ENCODE data around the gene RELB.
"Not testable (repeated sequence)": the region's sequence is repeated elsewhere in the genome, so short reads cannot be mapped to it uniquely, and the experiment has no call there.

Gene RELB

DNA sequence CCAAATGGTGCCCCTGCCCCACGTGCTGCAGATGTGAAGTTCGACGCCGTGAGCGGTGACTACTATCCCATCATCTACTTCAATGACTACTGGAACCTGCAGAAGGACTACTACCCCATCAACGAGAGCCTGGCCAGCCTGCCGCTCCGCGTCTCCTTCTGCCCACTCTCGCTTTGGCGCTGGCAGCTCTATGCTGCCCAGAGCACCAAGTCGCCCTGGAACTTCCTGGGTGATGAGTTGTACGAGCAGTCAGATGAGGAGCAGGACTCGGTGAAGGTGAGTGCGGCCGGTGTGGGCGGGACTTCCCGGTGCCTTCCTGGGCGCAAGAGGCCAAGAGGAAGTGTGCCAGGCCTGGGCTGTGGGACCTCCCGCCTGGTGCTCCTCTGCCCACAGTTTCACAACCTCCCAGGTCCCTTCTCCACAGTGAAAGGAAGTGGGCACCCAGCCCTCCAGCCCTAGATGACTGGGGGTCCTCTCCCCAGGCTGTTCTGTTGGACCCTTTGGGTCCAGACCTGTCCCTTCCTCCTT is 14.1 kb upstream of the RELB start:
- DNase-seq, result no peak

DNA sequence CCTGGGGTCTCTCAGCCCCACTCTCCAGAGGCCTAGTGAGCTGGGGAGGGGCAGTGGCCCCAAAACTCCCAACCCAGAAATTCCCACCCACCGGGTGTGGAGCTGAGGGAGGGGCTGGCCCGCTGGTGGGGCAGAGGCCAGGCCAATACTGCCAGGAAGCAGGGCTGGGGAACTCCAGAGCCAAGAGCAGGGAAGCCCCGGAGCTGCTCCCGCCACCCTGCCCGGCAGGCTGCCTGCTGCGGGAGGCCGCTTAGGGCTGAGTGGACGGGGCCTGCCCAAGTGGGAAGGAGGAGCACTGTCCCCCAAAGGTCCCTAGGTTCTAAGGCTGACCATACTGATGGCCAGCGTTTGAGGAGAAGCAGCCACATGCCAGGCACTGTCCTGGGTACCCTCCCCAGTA is 13.0 kb upstream of the RELB start:
- DNase-seq, result no peak

DNA sequence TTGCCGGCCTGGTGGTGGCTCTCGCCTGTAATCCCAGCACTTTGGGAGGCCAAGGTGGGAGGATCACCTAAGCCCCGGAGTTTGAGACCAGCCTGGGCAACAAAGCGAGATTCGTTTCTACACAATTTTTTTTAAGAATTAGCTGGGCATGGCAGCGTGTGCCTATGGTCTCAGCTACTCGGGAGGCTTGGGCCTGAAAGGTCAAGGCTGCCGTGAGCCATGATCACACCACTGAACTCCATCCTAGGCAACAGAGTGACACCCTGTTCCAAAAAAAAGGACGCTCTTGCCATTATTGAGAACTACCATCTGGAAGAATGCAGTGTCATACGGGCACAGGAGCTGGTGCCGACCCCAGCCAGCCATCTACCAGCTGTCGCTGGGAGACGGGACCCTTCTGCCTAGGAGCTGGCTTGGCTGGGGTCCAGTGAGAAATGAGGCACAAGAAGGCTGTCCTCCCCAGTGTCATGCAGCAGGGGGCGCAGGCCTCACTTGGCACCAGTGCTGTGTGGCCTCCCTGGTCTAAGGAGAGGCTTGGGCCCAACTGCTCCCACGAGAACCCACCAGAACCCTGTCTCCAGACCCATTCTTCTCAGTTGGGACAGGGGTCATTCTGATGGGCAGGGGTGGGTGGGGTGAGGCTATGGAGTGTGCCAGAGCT is 12.2 kb upstream of the RELB start:
- DNase-seq, result no peak

DNA sequence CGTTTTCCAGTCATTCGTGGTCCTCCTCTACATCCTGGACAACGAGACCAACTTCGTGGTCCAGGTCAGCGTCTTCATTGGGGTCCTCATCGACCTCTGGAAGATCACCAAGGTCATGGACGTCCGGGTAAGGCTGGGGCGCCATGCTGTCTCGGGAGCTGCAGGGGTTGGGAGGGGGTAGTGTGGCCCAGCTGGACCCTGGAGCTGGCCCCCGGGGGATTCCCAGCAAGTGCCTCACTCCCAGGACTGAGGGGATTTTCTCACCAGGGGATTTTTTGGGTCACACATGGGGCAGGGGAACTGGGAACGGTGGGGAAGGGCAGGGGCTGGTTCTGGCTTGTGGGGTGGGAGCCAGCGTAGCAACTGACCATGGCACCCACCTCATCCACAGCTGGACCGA is 10.8 kb upstream of the RELB start:
- DNase-seq, result no peak

DNA sequence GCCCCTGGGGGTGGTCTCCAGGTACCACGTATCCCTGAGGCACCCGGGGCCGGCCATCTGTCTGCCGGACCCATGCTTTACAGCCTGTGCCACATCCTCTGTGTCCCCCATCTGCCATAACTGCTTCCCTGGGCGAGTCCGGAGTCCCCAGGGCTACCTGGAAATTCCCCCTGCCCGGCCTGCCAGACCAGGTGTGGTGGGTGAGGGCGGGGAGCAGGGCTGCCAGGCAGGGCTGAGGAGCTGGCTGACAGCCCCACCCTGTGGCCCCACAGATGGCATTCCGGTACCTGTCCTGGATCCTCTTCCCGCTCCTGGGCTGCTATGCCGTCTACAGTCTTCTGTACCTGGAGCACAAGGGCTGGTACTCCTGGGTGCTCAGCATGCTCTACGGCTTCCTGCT is 10.3 kb upstream of the RELB start:
- no peak for DNase-seq

DNA sequence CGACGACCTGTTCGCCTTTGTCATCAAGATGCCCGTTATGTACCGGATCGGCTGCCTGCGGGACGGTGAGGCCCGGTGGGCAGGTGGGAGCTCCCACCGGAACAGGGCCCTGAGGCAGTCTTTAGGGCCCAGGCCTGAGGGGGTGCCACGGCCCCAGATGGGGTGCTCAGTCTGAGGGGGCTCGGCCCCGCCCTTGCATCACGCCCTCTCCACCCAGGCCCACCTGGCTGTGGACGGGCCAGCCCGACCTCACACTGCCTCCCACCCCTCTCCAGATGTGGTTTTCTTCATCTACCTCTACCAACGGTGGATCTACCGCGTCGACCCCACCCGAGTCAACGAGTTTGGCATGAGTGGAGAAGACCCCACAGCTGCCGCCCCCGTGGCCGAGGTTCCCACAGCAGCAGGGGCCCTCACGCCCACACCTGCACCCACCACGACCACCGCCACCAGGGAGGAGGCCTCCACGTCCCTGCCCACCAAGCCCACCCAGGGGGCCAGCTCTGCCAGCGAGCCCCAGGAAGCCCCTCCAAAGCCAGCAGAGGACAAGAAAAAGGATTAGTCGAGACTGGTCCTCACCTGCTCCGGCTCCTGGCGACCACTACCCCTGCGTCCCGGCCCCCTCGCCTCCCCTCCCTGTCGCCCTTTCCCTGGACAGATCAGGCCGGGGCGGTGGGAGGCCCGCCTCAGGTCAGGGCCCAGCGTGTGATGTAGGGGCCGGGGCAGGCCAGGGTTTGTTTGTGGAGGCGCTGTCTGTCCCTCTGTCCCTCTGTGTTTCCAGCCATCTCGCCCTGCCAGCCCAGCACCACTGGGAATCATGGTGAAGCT is 8.7 kb upstream of the RELB start:
- no peak for DNase-seq

DNA sequence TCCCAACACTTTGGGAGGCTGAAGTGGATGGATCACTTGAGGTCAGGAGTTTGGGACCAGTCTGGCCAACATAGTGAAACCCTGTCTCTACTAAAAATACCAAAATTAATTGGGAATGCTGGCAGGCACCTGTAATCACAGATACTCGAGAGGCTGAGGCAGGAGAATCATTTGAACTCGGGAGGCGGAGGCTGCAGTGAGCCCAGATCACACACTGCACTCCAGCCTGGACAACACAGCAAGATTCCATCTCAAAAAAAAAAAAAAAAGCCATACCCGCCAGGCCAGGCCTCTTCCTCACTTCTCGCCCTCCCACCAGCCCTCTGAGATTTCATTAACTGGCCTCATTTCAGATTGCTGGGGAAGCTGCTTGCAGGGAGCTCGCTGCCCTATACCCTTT is 7.7 kb upstream of the RELB start:
- DNase-seq, result no peak

DNA sequence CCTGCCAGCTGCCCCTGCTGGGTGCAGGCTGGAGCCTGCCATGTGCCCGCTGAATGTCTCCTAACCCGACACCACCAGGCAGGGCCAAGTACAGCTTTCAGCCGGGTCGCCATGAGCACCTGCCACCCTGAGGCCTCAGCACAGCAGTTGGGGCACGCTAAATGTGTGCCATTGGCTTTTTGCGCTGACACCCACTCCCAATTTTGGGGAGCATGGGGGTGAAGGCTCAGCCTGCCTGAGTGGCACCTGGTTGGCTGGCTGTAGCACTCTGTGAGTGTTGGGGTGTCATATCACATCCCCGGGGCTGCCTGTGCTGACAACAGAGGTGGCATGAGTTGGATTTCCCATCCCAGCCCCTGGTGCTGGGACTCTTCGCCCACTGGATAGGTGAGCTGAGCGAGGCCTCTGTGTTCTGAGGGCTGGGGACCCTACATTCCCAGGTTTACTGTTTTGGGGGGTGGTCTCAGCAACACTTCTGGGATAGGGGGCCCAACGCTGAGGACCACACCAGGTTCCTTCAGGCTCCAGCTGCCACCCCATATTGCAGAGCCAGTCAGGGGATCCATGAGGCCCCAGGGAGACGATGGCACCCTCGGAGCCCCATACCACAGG is 7.2 kb upstream of the RELB start:
- no peak for DNase-seq

DNA sequence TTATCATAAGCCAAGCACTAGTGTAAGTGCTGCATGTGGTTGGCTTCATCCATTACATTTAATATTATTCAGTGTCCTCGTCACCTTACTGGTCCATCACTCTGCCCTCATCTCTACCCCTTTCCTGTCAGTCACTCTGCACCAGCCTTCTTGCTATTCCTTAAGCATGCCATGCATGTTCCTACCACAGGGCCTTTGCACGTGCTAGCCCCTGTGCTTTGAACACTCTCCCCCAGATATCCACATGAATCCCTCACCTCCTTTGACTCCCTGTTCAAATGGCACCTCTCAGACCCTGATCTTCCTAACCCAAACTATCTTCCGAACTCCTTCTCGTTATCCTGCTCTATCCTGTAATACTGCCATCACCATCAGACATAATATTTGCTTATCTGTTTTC is 3.2 kb upstream of the RELB start:
- no peak for DNase-seq

DNA sequence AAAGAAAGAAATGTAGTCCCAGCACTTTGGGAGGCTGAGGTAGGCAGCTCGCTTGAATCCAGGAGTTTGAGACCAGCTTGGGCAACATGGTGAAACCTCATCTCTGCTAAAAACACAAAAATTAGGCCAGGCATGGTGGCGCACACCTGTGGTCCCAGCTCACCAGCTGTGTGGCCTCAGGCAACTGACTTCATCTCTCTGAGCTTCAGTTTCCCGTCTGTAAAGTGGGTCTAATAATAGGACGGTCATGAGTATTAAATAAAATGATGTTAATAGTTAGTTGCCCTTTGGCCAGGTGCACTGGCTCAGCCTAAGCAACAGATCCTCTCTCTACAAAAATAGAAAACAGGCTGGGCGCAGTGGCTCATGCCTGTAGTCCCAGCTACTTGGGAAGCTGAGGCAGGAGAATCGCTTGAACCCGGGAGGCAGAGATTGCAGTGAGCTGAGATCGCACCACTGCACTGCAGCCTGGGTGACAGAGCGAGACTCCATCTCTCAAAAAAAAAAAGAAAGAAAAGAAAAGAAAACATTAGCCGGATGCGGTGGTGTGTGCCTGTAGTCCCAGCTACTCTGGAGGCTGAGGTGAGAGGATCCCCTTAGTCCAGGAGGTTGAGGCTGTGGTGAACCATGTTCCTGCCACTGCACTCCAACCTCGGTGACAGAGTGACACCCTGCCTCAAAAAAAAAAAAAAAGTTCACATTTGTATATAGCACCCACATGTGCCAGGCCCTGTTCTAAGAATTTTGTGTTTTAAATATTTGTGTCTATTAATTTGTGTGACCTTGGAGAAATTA is 1.9 kb upstream of the RELB start:
- DNase-seq, result not testable (repeated sequence)

DNA sequence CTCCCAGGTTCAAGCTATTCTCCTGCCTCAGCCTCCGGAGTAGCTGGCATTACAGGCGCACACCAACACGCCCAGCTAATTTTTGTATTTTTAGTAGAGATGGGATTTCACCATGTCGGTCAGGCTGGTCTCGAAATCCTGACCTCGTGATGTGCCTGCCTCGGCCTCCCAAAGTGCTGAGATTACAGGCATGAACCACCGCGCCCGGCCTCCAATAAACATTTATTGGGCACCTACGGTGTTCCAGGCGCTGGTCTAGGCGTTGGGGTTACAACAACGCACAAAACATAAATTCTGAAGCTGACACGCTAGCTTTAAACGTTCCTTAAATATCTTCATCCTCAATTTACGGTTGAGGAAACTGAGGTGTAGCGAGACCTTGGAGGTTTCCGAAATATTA is 599 bp upstream of the RELB start:
- DNase-seq, result not testable (repeated sequence)

DNA sequence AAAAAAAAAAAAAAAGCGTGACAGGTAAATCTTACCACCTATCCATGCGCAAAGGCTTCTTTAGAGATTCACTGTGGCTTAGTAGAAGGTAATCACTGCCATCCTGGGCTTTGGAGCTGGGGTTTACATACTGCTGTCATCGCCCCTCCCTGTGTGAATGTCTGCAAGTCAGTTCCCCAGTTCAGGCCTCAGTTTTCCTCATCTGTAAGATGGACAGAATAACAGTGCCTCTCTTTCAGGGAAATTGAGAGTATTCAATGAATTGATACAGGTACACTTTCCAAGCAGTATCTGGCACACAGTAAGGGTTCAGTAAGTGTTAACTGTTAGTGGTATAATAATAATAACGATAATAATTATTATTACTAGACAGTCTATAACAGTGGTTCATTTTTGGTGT is 2.2 kb downstream of the RELB start:
- no peak for DNase-seq

DNA sequence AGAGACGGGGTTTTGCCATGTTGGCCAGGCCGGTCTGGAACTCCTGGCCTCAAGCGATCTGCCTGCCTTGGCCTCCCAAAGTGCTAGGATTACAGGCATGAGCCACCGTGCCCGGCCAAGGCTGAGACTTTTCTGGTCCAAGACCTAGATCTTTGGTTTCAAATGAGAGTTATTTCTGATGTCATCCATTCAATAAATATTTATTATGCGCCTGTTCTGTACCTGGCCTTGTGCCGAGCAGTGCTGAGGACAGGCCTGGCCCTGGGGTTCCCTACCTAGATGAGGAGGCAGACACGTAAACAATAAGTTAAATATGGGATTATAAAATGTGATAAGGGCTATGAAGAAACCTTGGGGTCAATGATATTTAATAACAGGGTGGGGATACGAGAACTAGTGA is 4.5 kb downstream of the RELB start:
- DNase-seq, result no peak

DNA sequence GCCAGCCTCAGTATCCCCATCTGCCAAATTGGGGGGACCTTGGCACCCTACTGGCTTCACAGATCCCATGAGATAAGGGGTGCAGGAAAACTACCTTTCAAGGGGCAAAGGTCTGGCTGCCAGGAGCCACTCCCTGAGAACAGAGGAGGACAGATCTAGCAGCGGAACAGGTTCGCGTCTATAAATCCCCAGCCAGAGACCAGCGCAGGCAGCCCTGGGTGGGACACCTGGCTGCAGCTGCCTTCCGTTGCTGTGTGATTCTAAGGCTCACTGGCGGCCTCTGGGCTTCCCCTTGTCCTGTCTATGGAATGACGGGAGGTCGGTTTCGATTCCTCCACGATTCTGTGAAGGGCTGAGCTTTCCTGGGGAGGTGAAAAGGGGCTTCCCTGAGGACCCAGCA is 7.3 kb downstream of the RELB start:
- DNase-seq, result no peak

DNA sequence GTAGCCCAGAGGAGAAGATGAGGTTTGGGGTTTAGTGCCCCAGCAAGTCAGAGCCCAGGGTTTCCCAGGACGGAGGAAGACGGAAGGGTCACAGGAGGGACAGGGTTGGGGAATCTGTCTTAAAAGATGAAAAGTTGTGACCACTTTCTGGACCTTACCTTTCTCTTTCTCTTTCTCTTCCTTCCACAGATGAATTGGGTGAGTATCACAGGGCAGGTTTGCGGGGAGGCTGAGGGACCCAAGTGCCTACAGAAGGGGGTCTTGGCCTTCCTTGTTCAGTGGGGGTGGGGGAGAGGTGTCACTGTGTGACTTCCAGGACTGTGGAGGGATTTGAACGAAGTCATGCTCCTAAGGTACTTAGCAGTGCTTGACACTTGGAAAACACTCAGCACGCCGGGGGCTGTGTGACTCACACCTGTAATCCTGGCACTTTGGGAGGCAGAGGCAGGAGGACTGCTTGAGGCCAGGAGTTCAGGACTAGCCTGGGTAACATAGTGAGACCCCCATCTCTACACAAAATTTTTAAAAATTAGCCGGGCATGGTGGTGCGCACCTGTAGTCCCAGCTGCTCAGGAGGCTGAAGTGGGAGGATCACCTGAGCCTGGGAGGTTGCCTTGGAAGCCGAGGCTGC is 8.5 kb downstream of the RELB start:
- no peak for DNase-seq

DNA sequence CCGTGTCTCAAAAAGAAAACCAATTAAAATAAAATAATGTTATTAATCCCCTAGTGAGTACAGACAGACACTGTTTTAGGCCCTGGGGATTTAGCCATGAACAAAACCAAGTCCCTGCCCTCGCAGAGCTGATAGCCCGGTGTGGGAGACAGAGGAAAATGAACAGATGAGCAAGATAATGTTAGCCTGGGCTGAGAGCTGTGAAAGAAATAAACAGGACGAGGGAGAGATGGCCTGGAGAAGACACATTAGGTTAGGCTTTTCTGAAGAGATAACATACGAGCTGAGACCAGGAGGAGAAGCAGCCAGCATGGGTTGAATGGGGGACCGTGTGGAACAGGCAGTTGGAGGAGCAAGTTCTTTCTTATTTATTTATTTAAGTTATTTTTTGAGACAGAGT is 9.0 kb downstream of the RELB start:
- DNase-seq, result no peak

DNA sequence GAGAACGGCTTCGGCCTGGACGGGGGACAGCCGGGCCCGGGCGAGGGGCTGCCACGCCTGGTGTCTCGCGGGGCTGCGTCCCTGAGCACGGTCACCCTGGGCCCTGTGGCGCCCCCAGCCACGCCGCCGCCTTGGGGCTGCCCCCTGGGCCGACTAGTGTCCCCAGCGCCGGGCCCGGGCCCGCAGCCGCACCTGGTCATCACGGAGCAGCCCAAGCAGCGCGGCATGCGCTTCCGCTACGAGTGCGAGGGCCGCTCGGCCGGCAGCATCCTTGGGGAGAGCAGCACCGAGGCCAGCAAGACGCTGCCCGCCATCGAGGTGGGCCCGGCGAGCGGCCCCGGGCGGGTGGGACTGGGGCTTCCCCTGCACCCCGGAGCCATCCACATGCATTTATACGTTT is 10.7 kb downstream of the RELB start:
- DNase-seq, result no peak

DNA sequence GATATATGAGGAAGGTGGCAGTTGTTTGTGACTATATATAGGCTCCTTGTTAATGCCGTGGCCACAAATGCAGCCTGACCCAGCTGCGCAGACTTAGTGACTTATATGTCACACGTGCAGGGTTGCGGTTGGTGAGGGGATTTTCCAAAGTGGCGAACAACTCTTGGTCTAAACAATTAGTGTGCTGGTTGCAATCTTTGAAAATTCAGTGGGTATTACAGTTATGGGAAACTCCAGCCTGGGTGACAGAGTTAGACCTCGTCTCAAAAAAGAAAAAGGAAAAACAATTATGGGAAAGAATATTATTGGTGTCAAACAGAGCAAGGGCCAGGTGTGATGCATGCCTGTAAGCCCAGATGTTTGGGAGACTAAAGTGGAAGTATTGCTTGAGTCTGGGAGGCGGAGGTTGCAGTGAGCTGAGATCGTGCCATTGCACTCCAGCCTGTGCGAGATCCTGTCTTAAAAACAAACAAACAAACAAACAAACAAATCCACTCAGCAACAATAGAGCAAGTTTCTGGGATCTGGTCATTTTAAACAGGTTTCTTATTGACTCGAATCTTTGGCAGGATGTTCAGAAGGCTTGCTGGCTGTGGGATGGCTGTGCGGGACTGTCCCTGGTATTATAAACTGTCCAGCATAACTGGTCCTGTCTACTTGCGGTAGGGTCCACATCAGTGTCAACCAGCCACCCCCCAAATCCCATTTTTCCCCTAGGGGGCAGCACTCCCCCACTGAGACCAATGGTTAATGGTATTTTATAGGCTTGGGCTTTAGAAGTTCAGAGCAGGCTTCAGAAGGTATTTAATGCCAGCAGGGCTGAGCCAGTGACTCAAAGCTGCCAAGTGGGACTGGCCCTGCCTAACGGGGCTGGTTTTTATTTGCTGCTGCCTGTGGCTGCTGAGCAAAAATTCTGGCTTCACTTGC is 15.4 kb downstream of the RELB start:
- peak; percentile 27 for DNase-seq

DNA sequence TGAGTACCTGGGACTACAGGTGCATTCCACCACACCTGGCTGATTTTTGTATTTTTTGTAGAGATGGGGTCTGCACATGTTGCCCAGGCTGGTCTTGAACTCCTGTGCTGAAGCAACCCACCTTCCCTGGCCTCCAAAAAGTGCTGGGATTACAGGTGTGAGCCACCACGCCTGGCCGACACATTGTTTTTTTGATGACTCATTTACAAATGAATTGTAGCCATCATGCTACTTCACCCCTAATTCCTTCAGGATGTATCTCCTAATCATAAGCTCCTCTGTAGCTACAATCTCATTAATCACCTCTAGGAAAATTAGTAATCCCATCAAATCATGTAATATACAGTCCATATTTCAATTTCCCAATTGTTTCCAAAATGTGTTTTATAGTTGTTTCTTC is 17.9 kb downstream of the RELB start:
- DNase-seq, result no peak

DNA sequence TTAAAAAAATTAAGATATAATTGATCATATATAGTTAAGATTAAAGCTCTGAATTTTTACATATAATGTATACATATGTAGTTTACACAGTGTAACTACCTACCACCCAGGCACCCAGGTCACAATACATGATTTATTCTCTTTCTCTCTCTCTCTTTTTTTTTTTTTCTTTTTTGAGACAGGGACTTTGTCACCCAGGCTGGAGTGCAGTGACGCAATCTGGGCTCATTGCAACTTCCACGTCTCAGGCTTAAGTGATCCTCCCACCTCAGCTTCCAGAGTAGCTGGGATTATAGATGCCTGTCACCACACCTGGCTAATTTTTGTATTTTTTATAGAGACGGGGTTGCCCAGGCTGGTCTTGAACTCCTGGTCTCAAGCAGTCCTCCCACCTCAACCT is 18.8 kb downstream of the RELB start:
- DNase-seq, result no peak

DNA sequence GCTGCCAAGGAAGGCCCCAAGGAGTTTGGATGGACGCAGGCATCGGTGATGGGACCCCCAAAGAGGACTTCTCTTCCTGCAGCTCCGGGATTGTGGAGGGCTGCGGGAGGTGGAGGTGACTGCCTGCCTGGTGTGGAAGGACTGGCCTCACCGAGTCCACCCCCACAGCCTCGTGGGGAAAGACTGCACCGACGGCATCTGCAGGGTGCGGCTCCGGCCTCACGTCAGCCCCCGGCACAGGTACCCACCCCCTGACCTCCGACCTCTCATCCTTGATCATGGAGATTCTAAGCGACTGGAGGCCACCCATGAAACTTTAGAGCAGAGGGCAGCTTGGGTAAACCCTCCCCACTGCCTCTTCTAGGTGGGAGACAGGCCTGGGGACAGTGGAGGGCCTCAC is 20.7 kb downstream of the RELB start:
- DNase-seq, result no peak

DNA sequence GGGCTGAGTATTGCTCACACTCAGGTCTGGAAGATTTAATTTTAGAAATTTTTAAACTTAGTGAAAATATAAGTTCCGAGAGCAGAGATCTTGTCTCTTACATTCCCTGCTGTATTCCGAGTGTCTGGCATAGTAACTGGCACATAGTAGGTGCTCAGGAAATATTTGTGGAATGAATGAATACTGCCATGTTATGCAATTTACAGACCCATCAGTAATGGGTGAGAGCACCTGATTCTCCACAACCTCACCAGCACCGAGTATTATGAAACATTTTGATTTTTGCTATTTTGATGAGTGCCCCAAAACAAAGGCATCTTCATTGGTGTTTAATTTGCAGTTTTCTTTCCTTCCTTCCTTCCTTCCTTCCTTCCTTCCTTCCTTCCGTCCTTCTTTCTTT is 21.8 kb downstream of the RELB start:
- no peak for DNase-seq
